Activated CD8-positive, alpha-beta memory T cell treated with anti-CD3 and anti-CD28 coated beads for 4 hours (primary cell): ENCODE measurements around the gene ADD1.

Experiments used
- DNase-seq, 2 donors: peaks; one replicate each; pipeline ENCODE4 v3.0.0-alpha.2; 2020; ENCODE audit warnings: low read depth in 2 of 2

Gene ADD1

GRCh38 chr4:2822461-2823300 is 21.0 kb upstream of the ADD1 start:
- no peak for DNase-seq

GRCh38 chr4:2823301-2823670 is 20.4 kb upstream of the ADD1 start:
- DNase-seq: no peak

DNA sequence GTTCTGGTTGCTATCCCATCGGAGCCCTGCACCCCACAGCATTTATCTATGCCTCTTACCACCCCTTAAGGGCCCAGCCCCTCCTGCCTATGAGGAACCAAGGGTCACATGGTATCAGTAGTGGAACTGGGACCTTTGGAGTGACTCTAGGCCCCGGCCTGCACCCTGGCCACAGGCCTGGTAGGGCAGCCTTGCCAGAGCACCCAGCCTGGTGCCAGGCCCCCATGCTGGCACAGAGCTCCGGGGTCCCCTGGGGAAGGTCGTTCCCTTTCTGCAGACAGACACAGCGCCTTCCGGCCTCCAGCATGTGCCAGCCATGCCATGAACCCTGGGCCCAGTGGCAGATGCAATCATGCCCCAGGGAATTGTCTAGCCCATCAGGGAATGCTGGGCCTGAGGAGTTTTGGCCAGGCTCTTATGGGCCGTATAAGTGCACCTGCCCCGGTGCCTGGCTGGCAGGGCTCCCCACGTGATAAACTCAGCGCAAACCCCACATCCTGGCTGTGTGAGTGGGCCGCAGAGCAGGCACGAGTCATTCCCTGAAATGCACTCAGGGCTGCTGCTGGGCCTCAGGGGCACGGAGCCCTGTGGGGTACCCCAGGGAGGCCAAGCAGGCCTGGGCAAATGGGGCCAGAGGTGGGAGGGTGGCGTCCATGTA is 19.8 kb upstream of the ADD1 start:
- no peak for DNase-seq

- no peak for DNase-seq
Measured at GRCh38 chr4:2824329-2824835, 19.3 kb upstream of the ADD1 start.

DNA sequence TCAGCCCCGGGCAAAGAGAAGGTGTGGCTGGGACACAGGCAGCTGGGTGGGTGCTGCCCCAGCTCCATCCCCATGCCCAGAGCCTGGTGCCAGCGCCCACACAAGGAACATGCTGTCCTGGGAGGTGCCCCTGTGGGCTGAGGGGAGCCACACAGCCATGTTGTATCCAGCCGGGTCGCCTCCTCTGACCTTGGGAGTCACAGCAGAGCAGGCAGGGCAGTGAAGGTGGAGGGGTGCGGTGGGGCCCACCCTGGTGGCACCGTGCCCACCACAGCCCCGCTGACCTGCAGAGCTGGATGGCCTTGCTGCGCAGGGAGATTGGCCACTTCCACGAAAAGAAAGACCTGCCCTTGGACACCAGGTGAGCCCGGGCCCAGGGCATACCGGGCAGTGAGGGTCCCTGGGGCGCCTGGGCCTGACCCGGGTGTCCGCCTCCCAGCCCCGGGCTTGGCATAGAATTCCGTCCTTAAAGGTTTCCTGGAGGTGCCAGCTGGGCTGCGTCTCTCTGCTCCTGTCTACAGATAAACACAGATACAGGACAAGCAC is 18.7 kb upstream of the ADD1 start:
- DNase-seq: no peak

DNA sequence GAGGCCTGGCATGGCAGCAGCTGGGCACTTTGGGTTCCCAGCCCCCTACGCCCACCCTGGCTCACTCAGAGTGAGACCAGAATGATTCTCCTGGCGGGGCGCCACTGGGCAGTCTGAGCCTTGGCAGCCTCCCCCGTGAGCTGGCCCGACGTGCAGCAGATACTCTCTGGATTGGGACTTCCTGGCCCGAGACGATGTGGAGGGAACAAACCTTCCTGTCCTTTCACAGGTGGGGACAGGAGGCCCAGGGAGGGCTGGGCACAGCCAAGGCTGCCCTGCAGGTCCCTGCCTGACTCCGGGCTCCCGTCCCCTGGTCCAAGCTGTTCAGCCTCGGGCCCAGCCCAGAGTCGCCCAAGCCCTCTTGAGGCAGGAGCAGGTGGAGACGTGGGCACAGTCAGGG is 17.9 kb upstream of the ADD1 start:
- DNase-seq: no peak

- no peak for DNase-seq
Measured at GRCh38 chr4:2827071-2827873, 16.4 kb upstream of the ADD1 start.

DNA sequence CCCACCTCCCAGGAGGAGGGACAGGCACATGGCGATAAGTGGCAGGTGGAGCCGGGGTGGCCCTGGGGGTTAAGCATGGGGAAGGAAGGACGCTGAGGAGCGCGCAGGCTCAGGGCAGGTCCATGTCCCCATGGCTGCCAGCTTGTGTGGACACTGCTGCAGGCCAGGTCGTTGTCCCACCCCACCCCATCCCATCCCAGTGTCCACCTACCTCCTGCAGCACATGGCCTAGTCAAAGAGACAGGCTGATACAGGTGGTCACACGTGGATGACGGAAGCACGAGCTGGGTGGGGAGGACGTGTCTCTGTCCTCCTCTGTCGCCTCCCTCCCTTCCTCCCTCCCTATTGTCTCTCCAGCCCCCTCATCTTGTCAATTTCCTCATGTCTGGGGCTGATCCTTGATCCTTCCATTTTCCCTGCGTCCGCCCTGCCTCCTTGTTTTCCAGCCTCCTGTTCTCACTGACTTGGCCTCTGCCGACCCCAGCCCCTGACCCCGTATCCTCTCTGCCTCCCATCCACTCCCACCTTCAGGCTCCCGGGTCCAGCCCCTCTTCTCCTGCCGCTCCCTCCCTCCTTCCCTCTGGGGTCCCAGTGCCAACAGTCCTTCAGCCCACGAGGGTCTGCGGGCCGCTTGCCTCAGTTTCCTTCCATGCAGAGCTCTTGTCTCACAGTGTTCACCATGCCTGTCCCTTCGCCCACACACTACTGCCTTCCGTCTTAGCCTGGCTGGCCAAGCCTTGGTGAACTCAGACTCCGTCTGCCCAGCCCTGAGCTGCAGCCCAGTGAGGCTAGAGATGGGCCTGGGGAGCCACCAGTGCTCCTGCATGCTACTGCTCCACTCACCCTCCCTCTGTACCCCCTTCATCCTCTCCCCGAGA is 15.5 kb upstream of the ADD1 start:
- no peak for DNase-seq

GRCh38 chr4:2828758-2829181 is 14.9 kb upstream of the ADD1 start:
- no peak for DNase-seq

GRCh38 chr4:2829321-2829932 is 14.2 kb upstream of the ADD1 start:
- DNase-seq: no peak

- no peak for DNase-seq
Measured at GRCh38 chr4:2829933-2830451, 13.7 kb upstream of the ADD1 start.

GRCh38 chr4:2830632-2831610 is 12.7 kb upstream of the ADD1 start:
- DNase-seq: no peak

- no peak for DNase-seq
Measured at GRCh38 chr4:2831611-2832308, 11.9 kb upstream of the ADD1 start.

GRCh38 chr4:2832309-2832980 is 11.2 kb upstream of the ADD1 start:
- DNase-seq: no peak

GRCh38 chr4:2832981-2833670 is 10.5 kb upstream of the ADD1 start:
- DNase-seq: no peak

- no peak for DNase-seq
Measured at GRCh38 chr4:2833671-2834000, 10.0 kb upstream of the ADD1 start.
